Thyroid gland (tissue), 4 donors: ENCODE results near the gene HSP90AA1. TPM values are rescaled to one million over a fixed set of nuclear protein-coding genes. Genes with fewer than 3 reads are reported as not detected.
A peak's percentile ranks its signal among the peaks of the same experiment; 100 is the strongest.

Source experiments
- DNase-seq, 2 donors: peaks; one replicate each; pipeline ENCODE4 v3.0.0-alpha.2; 2019
- H3K27ac ChIP-seq, 3 donors: fragments of 200-600 bp; sonication (generic); 1 replicate in 2 of 3; 2 replicates in 1 of 3; pipeline ENCODE4 v1.5.1; 2016 to 2019; ENCODE audit warnings: mild to moderate bottlenecking in 1 of 3, moderate library complexity in 1 of 3
- H3K27me3 ChIP-seq: fragments of 200-600 bp; sonication (generic); one replicate; pipeline ENCODE4 v1.5.1; 2019
- H3K36me3 ChIP-seq, 2 donors: fragments of 200-600 bp; sonication (generic); one replicate each; pipeline ENCODE4 v1.5.1; 2016 to 2019
- H3K4me1 ChIP-seq, 2 donors: fragments of 200-600 bp; sonication (generic); one replicate each; pipeline ENCODE4 v1.5.1; 2017 to 2019
- H3K4me3 ChIP-seq, 3 donors: fragments of 200-600 bp; sonication (generic); replicated peaks in 1 of 3; 1 replicate in 2 of 3; 2 replicates in 1 of 3; pipeline ENCODE4 v1.5.1; 2016; ENCODE audit warnings: mild to moderate bottlenecking in 1 of 3
- H3K9me3 ChIP-seq: fragments of 200-600 bp; sonication (generic); one replicate; pipeline ENCODE4 v1.5.1; 2017
- CTCF ChIP-seq, 6 experiments: fragments of 200-600 bp in 3 of 6; fragments of 450-650 bp in 3 of 6; sonication (generic) in 3 of 6; IDR thresholded peaks; one replicate each; pipeline ENCODE4 v1.5.1; 2016 to 2019; ENCODE audit warnings: antibody characterized with exemption in 6 of 6, mild to moderate bottlenecking in 2 of 6, inconsistent platforms in 1 of 6, moderate library complexity in 1 of 6
- POLR2A ChIP-seq, 2 donors: fragments of 450-650 bp; IDR thresholded peaks; one replicate each; pipeline ENCODE4 v1.6.1; 2017; ENCODE audit warnings: antibody characterized with exemption in 2 of 2, mild to moderate bottlenecking in 2 of 2, moderate library complexity in 1 of 2
- WGBS, 2 donors: methylation state at CpG; one replicate each; pipeline ENCODE4 v1.1.5; 2017; 5-methylcytosine and 5-hydroxymethylcytosine counted together
- intact Hi-C: fragments of 100-400 bp; cut with DNase I; formaldehyde crosslinking; loops from one replicate; pipeline ENCODE4 v1.15.1; 2023
- total RNA-seq, 4 donors: library from RNA; depleted of rRNA; stranded (reverse); fragments of >200 nt; gene quantifications; one replicate each; pipeline ENCODE4 v1.2.3, GENCODE V29; 2016

Gene HSP90AA1
- total RNA-seq, 4 donors from 2014 or later = 217 to 405 (median 278) TPM

GRCh38 chr14:102094101-102094500, 7.3 kb upstream of the HSP90AA1 start:
- DNase-seq = no peak
- intact Hi-C loops = loop anchor here (10.0 kb wide), 2 partner anchors 49 to 129 kb away; partner anchors contain the start of gene DYNC1H1
- 68 to 84% methylated on average over 7 of the region's 7 CpGs for WGBS, 2 donors
- Histone ChIP-seq H3K4me3 (no peak overlapping the region), H3K36me3 (no peaks in the 10 kb centered on the region), H3K4me1 (peaks cover 25 to 26% of the 10 kb centered on the region in 2 donors), H3K27ac (no peak overlapping the region), H3K27me3 (no peaks in the 10 kb centered on the region), H3K9me3 (no peaks in the 10 kb centered on the region)
- no peak for TF ChIP-seq CTCF (IDR thresholded peaks at IDR 0.05)
- no peak for TF ChIP-seq POLR2A (IDR thresholded peaks at IDR 0.05)

GRCh38 chr14:102092806-102093205, 6.0 kb upstream of the HSP90AA1 start:
- H3K4me1 ChIP-seq = peaks cover 31 to 35% of the 10 kb centered on the region in 2 donors
- H3K36me3 ChIP-seq = no peaks in the 10 kb centered on the region
- no peaks in the 10 kb centered on the region for H3K27me3 ChIP-seq
- H3K9me3 ChIP-seq = no peaks in the 10 kb centered on the region
- intact Hi-C loops = loop anchor here (10.0 kb wide), 2 partner anchors 48 to 128 kb away; partner anchors contain the start of gene DYNC1H1
- TF ChIP-seq POLR2A (IDR thresholded peaks at IDR 0.05) (no peak), CTCF (IDR thresholded peaks at IDR 0.05) (no peak)
- DNase-seq = no peak
- 92 to 96% methylated on average over 10 of the region's 10 CpGs for WGBS, 2 donors
- no peak overlapping the region for H3K27ac ChIP-seq
- no peak overlapping the region for H3K4me3 ChIP-seq

GRCh38 chr14:102090713-102091112, 3.9 kb upstream of the HSP90AA1 start:
- Histone ChIP-seq H3K9me3 (no peaks in the 10 kb centered on the region), H3K27me3 (no peaks in the 10 kb centered on the region), H3K27ac (no peak overlapping the region), H3K36me3 (no peaks in the 10 kb centered on the region), H3K4me3 (no peak overlapping the region), H3K4me1 (peaks cover 16 to 23% of the 10 kb centered on the region in 2 donors)
- no peak for TF ChIP-seq POLR2A (IDR thresholded peaks at IDR 0.05)
- TF ChIP-seq CTCF (IDR thresholded peaks at IDR 0.05) = no peak
- WGBS, 2 donors = 90 to 94% methylated on average over 3 of the region's 3 CpGs
- intact Hi-C loops = loop anchor here (10.0 kb wide), 2 partner anchors 46 to 126 kb away; partner anchors contain the start of gene DYNC1H1
- DNase-seq = no peak

GRCh38 chr14:102089621-102090343, 2.9 kb upstream of the HSP90AA1 start:
- H3K4me1 ChIP-seq = peaks cover 25 to 30% of the 10 kb centered on the region in 2 donors
- H3K36me3 ChIP-seq = peaks cover 4 to 8% of the 10 kb centered on the region in 2 donors
- H3K4me3 ChIP-seq = no peak overlapping the region
- TF ChIP-seq POLR2A (IDR thresholded peaks at IDR 0.05) (no peak), CTCF (IDR thresholded peaks at IDR 0.05) (no peak)
- 65 to 73% methylated on average over 11 of the region's 11 CpGs for WGBS, 2 donors
- intact Hi-C loops = loop anchor here (10.0 kb wide), 2 partner anchors 45 to 125 kb away; partner anchors contain the start of gene DYNC1H1
- peak in 1 of 2 donors; percentile 18 for DNase-seq
- no peaks in the 10 kb centered on the region for H3K9me3 ChIP-seq
- no peak overlapping the region for H3K27ac ChIP-seq
- no peaks in the 10 kb centered on the region for H3K27me3 ChIP-seq
